ENCODE results near the gene PPA1.

Gene PPA1

DNA sequence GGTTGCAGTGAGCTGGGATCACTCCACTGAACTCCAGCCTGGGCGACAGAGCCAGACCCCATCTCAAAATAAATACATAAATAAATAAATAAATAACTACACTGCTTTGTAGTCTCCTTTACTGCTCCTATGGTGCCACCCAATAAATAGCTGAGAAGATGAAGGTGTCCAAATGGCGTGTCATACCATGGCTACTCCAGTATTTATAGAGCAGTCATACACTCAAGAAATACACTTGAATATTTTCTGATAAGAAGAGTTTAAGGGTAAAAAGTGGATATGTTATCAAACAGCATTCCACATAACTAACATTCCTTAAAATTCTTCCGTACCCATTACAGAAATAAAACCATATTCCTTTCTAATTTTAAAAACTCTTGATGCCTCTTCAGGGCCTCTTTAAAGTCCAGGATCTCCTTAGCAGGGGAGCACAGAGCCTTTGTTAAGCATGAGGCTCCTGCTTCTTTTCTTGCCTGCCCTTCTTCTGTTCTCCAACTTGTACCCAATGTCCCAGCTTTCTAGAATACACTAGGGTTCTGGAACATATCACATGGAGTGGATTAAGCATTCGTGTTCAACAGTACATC, 55.0 kb downstream of the PPA1 start:
- no peak overlapping the region for H3K4me3 ChIP-seq (ENCODE audit: low read depth, low read length)
- TF ChIP-seq, protein P1, sequence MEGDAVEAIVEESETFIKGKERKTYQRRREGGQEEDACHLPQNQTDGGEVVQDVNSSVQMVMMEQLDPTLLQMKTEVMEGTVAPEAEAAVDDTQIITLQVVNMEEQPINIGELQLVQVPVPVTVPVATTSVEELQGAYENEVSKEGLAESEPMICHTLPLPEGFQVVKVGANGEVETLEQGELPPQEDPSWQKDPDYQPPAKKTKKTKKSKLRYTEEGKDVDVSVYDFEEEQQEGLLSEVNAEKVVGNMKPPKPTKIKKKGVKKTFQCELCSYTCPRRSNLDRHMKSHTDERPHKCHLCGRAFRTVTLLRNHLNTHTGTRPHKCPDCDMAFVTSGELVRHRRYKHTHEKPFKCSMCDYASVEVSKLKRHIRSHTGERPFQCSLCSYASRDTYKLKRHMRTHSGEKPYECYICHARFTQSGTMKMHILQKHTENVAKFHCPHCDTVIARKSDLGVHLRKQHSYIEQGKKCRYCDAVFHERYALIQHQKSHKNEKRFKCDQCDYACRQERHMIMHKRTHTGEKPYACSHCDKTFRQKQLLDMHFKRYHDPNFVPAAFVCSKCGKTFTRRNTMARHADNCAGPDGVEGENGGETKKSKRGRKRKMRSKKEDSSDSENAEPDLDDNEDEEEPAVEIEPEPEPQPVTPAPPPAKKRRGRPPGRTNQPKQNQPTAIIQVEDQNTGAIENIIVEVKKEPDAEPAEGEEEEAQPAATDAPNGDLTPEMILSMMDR (IDR thresholded peaks at IDR 0.05; ENCODE audit: borderline replicate concordance, insufficient read depth, low read depth, low read length) = no peak

DNA sequence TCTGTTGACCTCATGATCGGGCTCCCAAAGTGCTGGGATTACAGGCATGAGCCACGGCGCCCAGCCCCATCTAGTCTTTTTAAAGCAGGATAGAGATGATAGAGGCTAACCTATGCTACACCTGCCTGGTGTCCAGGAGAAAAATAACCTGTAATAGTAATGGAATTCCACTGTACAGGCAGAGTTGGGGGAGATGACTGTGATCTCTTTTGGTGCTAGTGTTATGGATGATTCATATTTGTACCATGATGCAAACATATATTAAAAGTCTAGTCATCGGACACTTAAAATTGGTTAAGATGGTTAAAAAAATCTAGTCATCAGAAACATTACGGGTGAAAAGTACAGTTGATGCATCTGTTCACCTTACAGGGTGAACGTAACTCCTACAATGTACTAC, 56.8 kb downstream of the PPA1 start:
- TF ChIP-seq, protein P1 (IDR thresholded peaks at IDR 0.05; ENCODE audit: borderline replicate concordance, insufficient read depth, low read depth, low read length) = no peak

GRCh38 chr10:70175516-70175915, 57.7 kb downstream of the PPA1 start:
- TF ChIP-seq, protein P1 (IDR thresholded peaks at IDR 0.05; ENCODE audit: borderline replicate concordance, insufficient read depth, low read depth, low read length) = no peak
- no peak overlapping the region for H3K4me3 ChIP-seq (ENCODE audit: low read depth, low read length)

More for the DNA sequence above, 56.8 kb downstream of the PPA1 start:
- H3K4me3 ChIP-seq (ENCODE audit: low read depth, low read length) = no peak overlapping the region

- no peak overlapping the region for H3K4me3 ChIP-seq (ENCODE audit: low read depth, low read length)
- TF ChIP-seq, protein P1 (IDR thresholded peaks at IDR 0.05; ENCODE audit: borderline replicate concordance, insufficient read depth, low read depth, low read length) = no peak
Measured at GRCh38 chr10:70174058-70174741, 59.0 kb downstream of the PPA1 start.

- TF ChIP-seq, protein P1 (IDR thresholded peaks at IDR 0.05; ENCODE audit: borderline replicate concordance, insufficient read depth, low read depth, low read length) = no peak
- peak overlapping the region; percentile 88 for H3K4me3 ChIP-seq (ENCODE audit: low read depth, low read length)
Measured at GRCh38 chr10:70169649-70170364, 63.4 kb downstream of the PPA1 start.

DNA sequence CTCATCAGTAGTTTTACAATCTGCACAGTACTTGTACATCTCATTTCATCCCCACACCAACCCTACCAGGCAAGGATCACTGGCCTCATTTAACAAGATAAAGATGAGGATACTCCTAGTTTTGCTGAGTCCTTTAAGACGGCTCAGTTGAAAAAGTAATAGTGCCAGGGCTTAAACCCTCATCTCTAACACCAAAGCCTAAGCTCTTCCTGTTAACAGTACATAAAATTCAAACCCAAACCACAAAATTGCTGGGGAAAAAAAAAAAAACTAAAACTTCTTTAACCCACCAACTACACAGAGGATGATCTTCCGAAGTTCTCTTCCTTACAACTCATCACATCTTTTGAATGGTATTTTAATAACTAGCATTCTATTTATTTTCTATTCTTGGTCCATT, 64.2 kb downstream of the PPA1 start:
- TF ChIP-seq, protein P1 (IDR thresholded peaks at IDR 0.05; ENCODE audit: borderline replicate concordance, insufficient read depth, low read depth, low read length) = no peak
- H3K4me3 ChIP-seq (ENCODE audit: low read depth, low read length) = no peak overlapping the region
